Adrenal gland (tissue), 12 donors: Measurements from ENCODE around the gene RPS6KA2. TPM values are rescaled to one million over a fixed set of nuclear protein-coding genes. Genes with fewer than 3 reads are reported as not detected.

Experiments used
- DNase-seq, 7 donors: peaks; one replicate each; pipeline ENCODE4 v3.0.0-alpha.2; 2019 to 2020
- H3K27ac ChIP-seq, 5 donors: fragments of 200-600 bp; sonication (generic) in 4 of 5; 1 replicate in 3 of 5; 2 replicates in 2 of 5; pipeline versions ENCODE4 v1.5.1 to v1.8.0; 2016 to 2020; ENCODE audit warnings: mild to moderate bottlenecking in 1 of 5
- H3K27me3 ChIP-seq: fragments of 200-600 bp; 2 replicates; pipeline ENCODE4 v1.8.0; 2021
- H3K36me3 ChIP-seq, 2 donors: fragments of 200-600 bp; replicated peaks in 1 of 2; 1 replicate in 1 of 2; 2 replicates in 1 of 2; pipeline versions ENCODE4 v1.5.1 to v1.8.0; 2018 to 2022
- H3K4me1 ChIP-seq, 2 donors: fragments of 200-600 bp; replicated peaks in 1 of 2; 1 replicate in 1 of 2; 2 replicates in 1 of 2; pipeline versions ENCODE4 v1.5.1 to v1.8.0; 2018 to 2021
- H3K4me3 ChIP-seq, 4 donors: fragments of 200-600 bp; sonication (generic) in 3 of 4; one replicate each; pipeline ENCODE4 v1.5.1; 2016 to 2018
- H3K9me3 ChIP-seq, 3 donors: fragments of 200-600 bp; sonication (generic) in 1 of 3; replicated peaks in 1 of 3; 1 replicate in 2 of 3; 2 replicates in 1 of 3; pipeline versions ENCODE4 v1.5.1 to v1.8.0; 2016 to 2021
- POLR2A ChIP-seq, 2 donors: fragments of 450-650 bp; IDR thresholded peaks; one replicate each; pipeline ENCODE4 v1.6.1; 2017; ENCODE audit warnings: antibody characterized with exemption in 2 of 2, mild to moderate bottlenecking in 2 of 2, moderate library complexity in 1 of 2
- WGBS, 4 donors: extraction: QIAGEN DNeasy Blood & Tissue Kit in 2 of 4; methylation state at CpG; one replicate each; pipeline versions ENCODE4 v1.1.5 to v1.1.7; 2013 to 2017; 5-methylcytosine and 5-hydroxymethylcytosine counted together
- intact Hi-C, 2 donors: fragments of 100-400 bp; cut with DNase I; formaldehyde crosslinking; loops; one replicate each; pipeline versions ENCODE4 v1.14.1 to v1.15.0; 2022 to 2023
- polyA plus RNA-seq, 3 donors: library from polyadenylated mRNA; stranded (reverse); fragments of 200-250 nt in 2 of 3; fragments of 350-450 nt in 1 of 3; fragmentation: Illumina TruSeq in 1 of 3; extraction: RNeasy Lipid Tissue Mini Kit (QIAGEN cat#74804) in 1 of 3; gene quantifications; one replicate each; pipeline ENCODE4 v1.2.3, GENCODE V29; 2013 to 2014
- total RNA-seq, 9 donors: library from RNA; depleted of rRNA in 4 of 9; stranded (reverse); fragments of >200 nt in 4 of 9; fragments of 120-200 nt in 1 of 9; fragmentation: NEBNext Ultra II Directional in 1 of 9; extraction: Animal tissue kit (Norgen Biotek cat#: 25700) in 1 of 9; gene quantifications; one replicate each; pipeline versions ENCODE4 v1.1.0 to v1.2.4, GENCODE V29; 2013 to 2023
- TF ChIP-seq, protein P1 (sequence below), 6 experiments: fragments of 450-650 bp in 4 of 6; fragments of 200-600 bp in 2 of 6; sonication (generic) in 1 of 6; IDR thresholded peaks; 1 replicate in 5 of 6; 2 replicates in 1 of 6; pipeline versions ENCODE4 v1.5.1 to v1.8.0; 2016 to 2021; ENCODE audit warnings: antibody characterized with exemption in 6 of 6, mild to moderate bottlenecking in 2 of 6, moderate library complexity in 1 of 6
- donor health status: healthy with polysubstance abuse.
- donor health status: Bipolar disorder and iron deficiency.
- donor health status: DM: yes; HTN: yes; CAD: no.
- donor health status: DM: no; HTN: no; CAD: no.
- donor health status: DM: no; HTN: no; CAD: no.
- donor health status: DM: yes; HTN: yes; CAD: no.

RPS6KA2 gene
- total and polyA plus RNA-seq, 12 donors: 7.0 to 40.4 (median 26.2) TPM

DNA sequence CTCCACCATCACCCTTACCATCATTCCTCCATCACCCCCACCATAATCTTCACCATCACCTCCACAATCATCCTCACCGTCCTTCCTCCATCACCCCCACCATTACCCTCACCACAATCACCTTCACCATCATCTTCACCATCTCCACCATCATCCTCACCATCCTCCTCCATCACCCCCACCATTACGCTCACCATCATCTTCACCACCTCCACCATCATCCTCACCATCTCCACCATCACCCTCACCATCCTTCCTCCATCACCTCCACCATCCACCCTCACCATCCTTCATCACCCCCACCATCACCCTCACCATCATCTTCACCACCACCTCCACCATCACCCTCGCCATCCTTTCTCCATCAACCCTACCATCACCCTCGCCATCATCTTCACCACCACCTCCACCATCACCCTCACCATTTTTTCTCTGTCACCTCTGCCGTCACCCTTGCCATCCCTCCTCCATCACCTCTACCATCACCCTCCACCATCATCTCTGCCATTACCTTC lies 211.2 kb downstream of the RPS6KA2 start:
- 67 to 90% (median 75%) methylated on average over 5 of the region's 5 CpGs for WGBS, 4 donors
- peaks cover 0 to 13% of the 10 kb centered on the region in 2 donors for H3K36me3 ChIP-seq

DNA sequence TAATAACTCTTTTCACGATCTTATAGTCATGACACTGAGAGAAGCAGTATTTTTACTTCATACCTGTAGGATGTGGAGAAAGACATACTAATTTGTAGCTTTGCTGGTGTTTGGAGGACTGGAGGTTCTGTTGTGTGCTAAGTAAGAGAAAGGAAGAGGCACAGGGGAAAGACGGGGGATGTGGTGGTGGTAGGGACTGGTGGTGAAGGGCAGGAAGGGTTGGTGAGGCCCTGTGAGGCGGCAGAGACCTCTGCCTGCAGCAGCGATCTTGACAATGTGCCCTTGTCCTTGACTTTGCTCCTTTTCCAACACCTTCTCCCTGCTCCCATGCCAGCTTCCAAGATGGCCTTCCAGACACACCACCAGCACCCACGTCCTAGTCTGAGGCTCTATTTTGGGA lies 211.7 kb downstream of the RPS6KA2 start:
- Histone ChIP-seq H3K4me1 (no peaks in the 10 kb centered on the region), H3K9me3 (no peaks in the 10 kb centered on the region), H3K36me3 (peaks cover 0 to 13% of the 10 kb centered on the region in 2 donors), H3K27ac (no peak overlapping the region), H3K4me3 (no peak overlapping the region), H3K27me3 (no peaks in the 10 kb centered on the region)
- TF ChIP-seq, protein P1, sequence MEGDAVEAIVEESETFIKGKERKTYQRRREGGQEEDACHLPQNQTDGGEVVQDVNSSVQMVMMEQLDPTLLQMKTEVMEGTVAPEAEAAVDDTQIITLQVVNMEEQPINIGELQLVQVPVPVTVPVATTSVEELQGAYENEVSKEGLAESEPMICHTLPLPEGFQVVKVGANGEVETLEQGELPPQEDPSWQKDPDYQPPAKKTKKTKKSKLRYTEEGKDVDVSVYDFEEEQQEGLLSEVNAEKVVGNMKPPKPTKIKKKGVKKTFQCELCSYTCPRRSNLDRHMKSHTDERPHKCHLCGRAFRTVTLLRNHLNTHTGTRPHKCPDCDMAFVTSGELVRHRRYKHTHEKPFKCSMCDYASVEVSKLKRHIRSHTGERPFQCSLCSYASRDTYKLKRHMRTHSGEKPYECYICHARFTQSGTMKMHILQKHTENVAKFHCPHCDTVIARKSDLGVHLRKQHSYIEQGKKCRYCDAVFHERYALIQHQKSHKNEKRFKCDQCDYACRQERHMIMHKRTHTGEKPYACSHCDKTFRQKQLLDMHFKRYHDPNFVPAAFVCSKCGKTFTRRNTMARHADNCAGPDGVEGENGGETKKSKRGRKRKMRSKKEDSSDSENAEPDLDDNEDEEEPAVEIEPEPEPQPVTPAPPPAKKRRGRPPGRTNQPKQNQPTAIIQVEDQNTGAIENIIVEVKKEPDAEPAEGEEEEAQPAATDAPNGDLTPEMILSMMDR (IDR thresholded peaks at IDR 0.05): no peak
- no peak for TF ChIP-seq POLR2A (IDR thresholded peaks at IDR 0.05)
- DNase-seq: no peak
- intact Hi-C loops: no loop called here
- WGBS, 4 donors: 72 to 83% (median 76%) methylated on average over 5 of the region's 5 CpGs

More for the DNA sequence above, 211.2 kb downstream of the RPS6KA2 start:
- H3K4me1 ChIP-seq: no peaks in the 10 kb centered on the region
- no peak for DNase-seq
- H3K9me3 ChIP-seq: no peaks in the 10 kb centered on the region
- H3K27me3 ChIP-seq: no peaks in the 10 kb centered on the region
- no peak overlapping the region for H3K27ac ChIP-seq
- intact Hi-C loops: no loop called here
- TF ChIP-seq, protein P1 (IDR thresholded peaks at IDR 0.05): no peak
- TF ChIP-seq POLR2A (IDR thresholded peaks at IDR 0.05): no peak
- H3K4me3 ChIP-seq: no peak overlapping the region

DNA sequence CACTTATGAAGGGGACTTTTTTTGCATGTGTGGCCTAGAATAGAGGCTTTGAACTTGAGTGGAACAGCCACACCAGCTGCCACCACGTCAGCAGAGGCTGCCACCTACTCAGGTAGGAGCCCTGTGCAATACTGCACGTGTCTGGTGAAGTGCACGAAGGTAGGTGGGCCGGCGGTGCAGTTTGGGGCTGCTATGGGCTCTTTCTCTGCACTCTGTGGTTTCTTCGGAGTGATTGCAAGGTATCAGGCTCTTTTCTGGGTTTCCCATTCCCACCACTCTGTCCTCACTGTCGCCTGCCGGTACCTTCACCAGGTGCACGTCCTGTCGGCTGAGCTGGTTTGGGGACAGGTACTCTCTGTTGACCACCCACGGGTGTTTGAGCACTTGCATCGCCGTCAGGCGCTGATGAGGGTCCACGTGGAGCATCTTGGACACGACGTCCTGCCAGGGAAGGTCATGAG lies 213.5 kb downstream of the RPS6KA2 start:
- intact Hi-C loops: no loop called here
- WGBS, 4 donors: 90 to 96% (median 93%) methylated on average over 14 to 17 of the region's 17 CpGs
- no peak overlapping the region for H3K4me3 ChIP-seq
- H3K4me1 ChIP-seq: no peaks in the 10 kb centered on the region
- peaks cover 0 to 13% of the 10 kb centered on the region in 2 donors for H3K36me3 ChIP-seq
- H3K27ac ChIP-seq: no peak overlapping the region
- no peak for TF ChIP-seq POLR2A (IDR thresholded peaks at IDR 0.05)
- TF ChIP-seq, protein P1 (IDR thresholded peaks at IDR 0.05): no peak
- no peaks in the 10 kb centered on the region for H3K9me3 ChIP-seq
- no peak for DNase-seq
- no peaks in the 10 kb centered on the region for H3K27me3 ChIP-seq

DNA sequence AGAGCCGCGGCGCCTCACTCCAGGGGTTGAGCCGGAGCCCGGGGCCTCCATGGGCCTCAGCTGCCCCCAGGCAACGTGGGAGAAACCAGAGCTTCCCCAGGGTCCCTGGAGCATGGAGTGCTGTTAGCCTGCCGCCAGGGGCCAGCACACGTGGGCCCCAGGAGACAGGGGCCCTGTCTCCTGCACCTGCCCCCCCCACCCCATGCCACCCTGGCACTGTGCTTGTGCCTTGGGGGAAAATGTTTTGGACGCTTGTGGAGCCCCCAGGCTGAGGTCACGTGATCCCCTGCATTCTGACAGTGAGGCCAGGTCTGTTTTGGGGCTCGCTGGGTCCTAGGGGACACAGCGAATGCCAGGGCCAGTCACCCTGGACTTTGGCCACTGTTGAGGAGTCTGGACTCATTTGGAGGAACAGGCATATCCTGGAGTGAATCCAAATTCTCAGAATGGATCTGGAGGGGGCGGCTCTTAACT lies 214.1 kb downstream of the RPS6KA2 start:
- Histone ChIP-seq H3K27me3 (no peaks in the 10 kb centered on the region), H3K9me3 (no peaks in the 10 kb centered on the region), H3K4me1 (no peaks in the 10 kb centered on the region), H3K27ac (no peak overlapping the region), H3K4me3 (no peak overlapping the region), H3K36me3 (peaks cover 0 to 11% of the 10 kb centered on the region in 2 donors)
- intact Hi-C loops: no loop called here
- no peak for DNase-seq
- 93 to 100% (median 97%) methylated on average over 2 to 13 of the region's 13 CpGs for WGBS, 4 donors
- TF ChIP-seq POLR2A (IDR thresholded peaks at IDR 0.05): no peak
- TF ChIP-seq, protein P1 (IDR thresholded peaks at IDR 0.05): no peak
